ENCODE results near the gene STAT4.
A peak's percentile ranks its signal among the peaks of the same experiment; 100 is the strongest.

STAT4 gene

GRCh38 chr2:191145769-191146471 lies 4.9 kb downstream of the STAT4 start:
- DNase-seq (ENCODE audit: low read depth in 3 of 3) = no peak

GRCh38 chr2:191144217-191144616 lies 6.6 kb downstream of the STAT4 start:
- no peak for DNase-seq (ENCODE audit: low read depth in 3 of 3)

DNA sequence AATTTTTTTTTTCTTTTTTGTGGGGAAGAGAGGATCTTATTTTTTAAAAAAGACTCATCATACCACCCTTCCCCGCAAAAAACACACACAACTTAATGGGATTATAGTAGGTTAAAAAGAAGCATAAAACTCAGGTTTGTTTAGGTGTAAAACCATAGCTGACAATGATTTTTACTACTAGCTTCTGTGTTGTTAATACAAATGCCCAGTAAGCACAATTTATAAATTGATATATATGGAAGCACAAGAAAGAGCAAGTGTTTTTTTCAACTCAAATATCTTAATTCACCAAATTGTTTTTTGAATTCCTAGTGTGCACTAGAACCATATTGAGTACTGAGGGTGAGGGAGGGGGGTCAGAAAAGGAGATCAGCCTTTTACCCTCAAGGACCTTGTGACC lies 7.0 kb downstream of the STAT4 start:
- no peak for DNase-seq (ENCODE audit: low read depth in 3 of 3)

DNA sequence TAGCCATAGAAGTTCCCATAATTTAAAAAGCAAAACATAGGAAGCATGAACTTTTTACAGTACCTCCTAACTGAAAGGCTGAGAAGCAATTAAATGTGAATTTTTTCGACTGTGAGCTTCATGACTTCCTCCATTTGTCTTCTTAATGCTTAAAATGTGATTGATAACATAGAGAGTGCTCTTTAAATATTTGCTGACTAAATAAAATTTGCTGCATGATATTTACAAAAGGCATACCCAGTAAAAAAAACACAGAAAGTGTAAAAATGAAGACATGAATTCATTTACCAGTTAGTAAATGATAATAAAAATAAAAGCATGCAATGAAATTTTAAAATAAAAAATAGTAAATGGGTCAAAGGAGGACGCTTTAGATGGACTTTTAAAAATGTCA lies 21.9 kb downstream of the STAT4 start:
- DNase-seq (ENCODE audit: low read depth in 3 of 3) = no peak

DNA sequence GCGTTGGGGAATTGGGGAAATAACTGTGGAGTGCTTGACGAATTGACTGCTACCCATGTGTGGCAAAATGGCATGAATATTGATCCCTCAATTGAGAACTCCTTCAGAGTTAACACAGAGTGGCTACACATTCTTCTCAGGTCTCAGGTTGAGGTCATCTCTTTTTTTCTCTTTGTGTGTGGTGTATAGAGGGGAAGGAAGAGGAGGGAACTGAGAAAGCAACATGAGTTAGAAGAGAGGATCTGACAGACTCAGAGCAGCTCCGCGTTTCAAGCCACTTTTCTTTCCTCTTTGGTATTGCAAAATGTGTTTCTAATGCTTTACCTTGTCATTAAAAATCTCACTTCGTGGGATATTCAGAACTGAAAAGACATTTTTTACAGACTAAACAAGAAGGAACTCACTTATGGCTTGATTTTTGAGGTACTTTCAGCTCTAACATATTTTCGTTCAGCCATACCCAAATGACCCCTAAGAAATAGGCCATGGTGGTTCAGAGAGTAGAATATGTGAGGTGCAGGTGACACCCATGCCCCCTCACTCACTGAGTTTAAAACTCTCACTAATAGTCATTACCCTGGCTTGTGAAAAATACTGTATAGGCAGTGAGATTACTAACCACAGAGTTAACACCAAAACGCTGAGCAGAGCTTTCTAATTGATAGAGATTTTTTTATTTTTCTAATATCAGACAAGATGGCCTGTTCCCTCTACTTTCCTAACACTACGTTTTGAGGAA lies 22.5 kb downstream of the STAT4 start:
- DNase-seq (ENCODE audit: low read depth in 3 of 3) = no peak

- DNase-seq (ENCODE audit: low read depth in 3 of 3) = no peak
Measured at GRCh38 chr2:191127235-191127634, 23.6 kb downstream of the STAT4 start.

GRCh38 chr2:191126386-191127085 lies 24.3 kb downstream of the STAT4 start:
- no peak for DNase-seq (ENCODE audit: low read depth in 3 of 3)

GRCh38 chr2:191125646-191126045 lies 25.1 kb downstream of the STAT4 start:
- DNase-seq (ENCODE audit: low read depth in 3 of 3) = no peak

GRCh38 chr2:191122638-191123294 lies 28.0 kb downstream of the STAT4 start:
- DNase-seq (ENCODE audit: low read depth in 3 of 3) = no peak

DNA sequence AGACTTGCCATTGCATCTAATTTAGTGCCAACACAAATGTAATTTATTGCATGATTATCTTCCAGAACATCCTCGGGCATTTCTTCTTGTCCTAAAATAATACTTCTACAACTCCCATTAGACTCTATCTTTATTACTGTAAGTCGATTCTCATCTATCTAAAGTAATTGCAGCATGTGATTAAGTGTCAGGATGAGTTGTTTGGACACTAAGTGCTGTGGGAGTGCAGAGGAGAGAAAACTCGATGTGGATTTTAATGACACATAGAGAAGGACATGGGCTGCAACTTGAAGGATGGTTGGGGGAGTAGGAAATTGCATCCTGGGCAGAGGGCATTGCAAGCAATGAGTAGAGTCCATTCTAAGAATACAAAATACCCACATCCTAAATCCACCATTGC lies 33.5 kb downstream of the STAT4 start:
- no peak for DNase-seq (ENCODE audit: low read depth in 3 of 3)

- no peak for DNase-seq (ENCODE audit: low read depth in 3 of 3)
Measured at GRCh38 chr2:191115804-191116203, 35.0 kb downstream of the STAT4 start.

- DNase-seq (ENCODE audit: low read depth in 3 of 3) = peak in 2 of 3 experiments; percentile 29 to 54
Measured at GRCh38 chr2:191115391-191115790, 35.4 kb downstream of the STAT4 start.

DNA sequence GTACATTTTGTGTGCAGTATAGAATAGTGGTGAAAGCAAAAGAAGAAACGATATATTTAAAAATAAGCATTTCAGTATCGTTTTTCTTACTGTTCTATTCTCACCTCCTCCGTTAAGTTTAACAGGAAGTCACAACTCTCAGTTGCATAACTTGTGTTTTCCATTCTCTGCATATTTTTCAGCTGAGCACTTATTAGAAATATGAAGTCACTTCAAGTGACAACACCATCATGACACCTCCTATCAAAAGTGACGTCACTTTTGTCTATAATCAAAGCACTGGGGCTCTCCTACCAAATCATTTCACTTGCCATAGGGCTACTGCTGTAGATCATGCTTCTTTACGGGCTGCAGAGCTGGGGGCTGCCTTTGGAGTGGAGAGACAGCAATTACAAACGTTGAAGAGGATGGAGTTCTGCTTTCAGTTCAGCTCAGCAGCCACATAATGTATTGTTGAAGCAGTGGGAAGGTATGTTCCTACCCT lies 36.3 kb downstream of the STAT4 start:
- DNase-seq (ENCODE audit: low read depth in 3 of 3) = no peak

DNA sequence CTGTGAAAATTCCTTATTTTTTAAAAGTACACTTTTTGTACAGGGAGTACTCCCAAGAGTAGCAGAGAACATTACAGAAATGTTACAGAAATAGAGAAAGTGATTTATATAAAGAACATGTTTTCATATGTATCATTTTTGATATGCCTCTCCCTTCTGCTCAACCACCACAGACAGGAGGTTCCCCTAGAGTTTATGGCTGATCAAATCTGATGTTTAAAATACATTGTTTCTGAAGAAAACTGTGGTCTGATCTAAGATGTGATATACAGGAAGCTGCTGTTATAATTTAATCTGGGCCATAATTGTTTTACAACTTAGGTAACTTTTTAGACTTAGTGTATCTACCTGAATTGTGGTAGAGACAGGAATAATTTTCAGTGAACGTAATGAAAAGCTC lies 37.0 kb downstream of the STAT4 start:
- no peak for DNase-seq (ENCODE audit: low read depth in 3 of 3)

DNA sequence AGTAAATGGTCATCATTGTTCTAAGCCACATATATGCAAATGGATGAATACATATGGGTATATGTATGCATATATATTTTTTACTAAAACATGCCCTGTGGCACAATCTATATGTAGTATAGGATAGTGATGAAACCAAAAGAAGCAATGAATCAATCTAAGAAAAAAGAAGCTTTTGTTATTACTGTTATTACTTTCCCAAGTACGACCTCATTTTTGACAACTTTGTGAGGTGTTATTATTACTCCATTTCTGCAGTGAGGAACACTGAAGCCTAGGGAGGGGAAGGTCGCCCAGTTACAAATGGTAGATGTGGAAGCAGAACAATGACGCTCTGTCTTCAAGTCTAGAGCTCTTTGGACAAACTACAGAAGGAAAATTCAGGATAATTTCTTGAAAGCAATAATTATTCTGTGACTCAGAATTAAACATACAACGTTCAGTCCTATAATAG lies 38.3 kb downstream of the STAT4 start:
- no peak for DNase-seq (ENCODE audit: low read depth in 3 of 3)

GRCh38 chr2:191109888-191110287 lies 40.9 kb downstream of the STAT4 start:
- DNase-seq (ENCODE audit: low read depth in 3 of 3) = no peak

DNA sequence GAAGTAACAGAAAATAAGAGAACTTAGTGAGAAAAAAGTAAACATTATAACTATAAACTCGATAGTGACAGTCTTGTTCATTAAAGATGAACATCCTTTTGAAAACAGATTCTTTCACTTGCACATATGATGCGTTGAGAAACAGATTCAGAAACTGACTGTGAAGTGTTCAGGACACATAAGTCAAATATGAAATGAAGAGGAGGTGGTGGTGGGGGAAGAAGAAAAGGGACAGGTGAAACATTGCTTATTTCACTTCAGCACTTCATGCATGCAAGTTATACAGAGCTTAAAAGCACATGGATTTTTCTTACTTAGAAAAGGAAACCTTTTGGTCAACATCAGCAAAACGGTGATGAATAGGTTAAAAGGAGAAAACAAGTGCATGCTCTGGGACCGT lies 42.5 kb downstream of the STAT4 start:
- DNase-seq (ENCODE audit: low read depth in 3 of 3) = no peak

- DNase-seq (ENCODE audit: low read depth in 3 of 3) = no peak
Measured at GRCh38 chr2:191105082-191105481, 45.7 kb downstream of the STAT4 start.

GRCh38 chr2:191103774-191104173 lies 47.0 kb downstream of the STAT4 start:
- DNase-seq (ENCODE audit: low read depth in 3 of 3) = no peak

DNA sequence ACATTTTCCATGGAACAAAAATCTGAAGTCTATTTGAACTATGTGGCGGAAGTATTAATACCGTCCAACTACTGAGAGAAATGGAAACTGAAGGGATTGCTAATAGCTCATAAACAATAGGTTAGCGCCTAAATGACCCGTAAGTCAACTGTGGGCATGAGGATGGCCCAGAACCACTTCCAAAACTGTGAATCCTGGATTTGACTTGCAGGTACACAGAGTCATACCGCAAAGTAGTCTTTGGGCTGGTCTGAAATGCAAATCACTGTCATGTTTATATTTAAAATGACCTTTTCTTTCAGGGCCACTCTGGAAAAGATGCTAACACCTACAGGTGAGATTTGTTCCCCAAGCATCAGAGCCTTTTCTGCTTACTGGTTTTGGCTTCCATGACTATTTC lies 50.6 kb downstream of the STAT4 start:
- no peak for DNase-seq (ENCODE audit: low read depth in 3 of 3)

GRCh38 chr2:191087311-191087710 lies 63.5 kb downstream of the STAT4 start:
- no peak for DNase-seq (ENCODE audit: low read depth in 3 of 3)

- DNase-seq (ENCODE audit: low read depth in 3 of 3) = no peak
Measured at GRCh38 chr2:191086706-191087105, 64.1 kb downstream of the STAT4 start.

All from stimulated activated CD4-positive, alpha-beta T cell treated with anti-CD3 and anti-CD28 coated beads, TNF-alpha, amount 100 ng/mL, for 4 hours (primary cell).